Endothelial cell (in vitro differentiated cells): ENCODE results near the gene GFOD1. TPM values are rescaled to one million over a fixed set of nuclear protein-coding genes. Genes with fewer than 3 reads are reported as not detected.

ENCODE experiments used
- DNase-seq: peaks from one replicate; pipeline ENCODE4 v3.0.0; 2021; ENCODE audit warnings: low spot score
- H3K27ac Mint-ChIP-seq: one replicate; pipeline ENCODE4 v1.8.0; 2021; ENCODE audit warnings: mixed read lengths, inconsistent platforms; ENCODE audit not compliant: unreplicated experiment
- H3K27me3 Mint-ChIP-seq: one replicate; pipeline ENCODE4 v1.8.0; 2021; ENCODE audit warnings: mild to moderate bottlenecking, moderate library complexity, mixed read lengths, inconsistent platforms; ENCODE audit not compliant: unreplicated experiment
- H3K36me3 Mint-ChIP-seq: one replicate; pipeline ENCODE4 v1.8.0; 2021; ENCODE audit warnings: mild to moderate bottlenecking, low read depth, mixed read lengths, inconsistent platforms; ENCODE audit not compliant: unreplicated experiment
- H3K4me1 Mint-ChIP-seq: one replicate; pipeline ENCODE4 v1.8.0; 2021; ENCODE audit warnings: mild to moderate bottlenecking, mixed read lengths, inconsistent platforms; ENCODE audit not compliant: unreplicated experiment
- H3K4me3 Mint-ChIP-seq: one replicate; pipeline ENCODE4 v1.8.0; 2021; ENCODE audit warnings: mild to moderate bottlenecking, mixed read lengths, inconsistent platforms; ENCODE audit not compliant: unreplicated experiment
- H3K9me3 Mint-ChIP-seq: one replicate; pipeline ENCODE4 v1.8.0; 2021; ENCODE audit warnings: mixed read lengths, inconsistent platforms; ENCODE audit not compliant: unreplicated experiment
- CTCF ChIP-seq: fragments of 200-600 bp; sonication (generic); IDR thresholded peaks from one replicate; pipeline ENCODE4 v1.5.0; 2021; ENCODE audit warnings: antibody characterized with exemption; ENCODE audit not compliant: unreplicated experiment
- total RNA-seq: library from RNA; stranded (reverse); fragmentation: NEBNext Ultra II Directional; extraction: Animal tissue kit (Norgen Biotek cat#: 25700); gene quantifications from one replicate; pipeline ENCODE4 v1.2.1, GENCODE V29; 2021; ENCODE audit not compliant: unreplicated experiment

GFOD1 gene
- total RNA-seq, 1 donor from 2014 or later: 47.6 TPM

- no peaks in the 10 kb centered on the region for H3K9me3 Mint-ChIP-seq
- H3K36me3 Mint-ChIP-seq: no peaks in the 10 kb centered on the region
- H3K4me3 Mint-ChIP-seq: no peak overlapping the region
- peaks cover 3% of the 10 kb centered on the region for H3K27me3 Mint-ChIP-seq
- no peak overlapping the region for H3K27ac Mint-ChIP-seq
- H3K4me1 Mint-ChIP-seq: peaks cover 58% of the 10 kb centered on the region
- DNase-seq: no peak
- no peak for TF ChIP-seq CTCF
Observed at GRCh38 chr6:13526357-13526726, 38.9 kb upstream of the GFOD1 start.

- no peak overlapping the region for H3K4me3 Mint-ChIP-seq
- H3K27me3 Mint-ChIP-seq: peaks cover 3% of the 10 kb centered on the region
- no peak for DNase-seq
- no peak overlapping the region for H3K27ac Mint-ChIP-seq
- TF ChIP-seq CTCF: no peak
- H3K36me3 Mint-ChIP-seq: no peaks in the 10 kb centered on the region
- no peaks in the 10 kb centered on the region for H3K9me3 Mint-ChIP-seq
- H3K4me1 Mint-ChIP-seq: peaks cover 51% of the 10 kb centered on the region
Observed at GRCh38 chr6:13524801-13525508, 37.6 kb upstream of the GFOD1 start.

- H3K9me3 Mint-ChIP-seq: no peaks in the 10 kb centered on the region
- H3K36me3 Mint-ChIP-seq: peaks cover 4% of the 10 kb centered on the region
- H3K4me1 Mint-ChIP-seq: peaks cover 46% of the 10 kb centered on the region
- DNase-seq: no peak
- no peak overlapping the region for H3K27ac Mint-ChIP-seq
- TF ChIP-seq CTCF: no peak
- no peak overlapping the region for H3K4me3 Mint-ChIP-seq
- H3K27me3 Mint-ChIP-seq: peaks cover 3% of the 10 kb centered on the region
Observed at GRCh38 chr6:13523826-13524622, 36.6 kb upstream of the GFOD1 start.

GRCh38 chr6:13522656-13523055 is 35.3 kb upstream of the GFOD1 start:
- Mint-ChIP-seq H3K27ac (no peak overlapping the region), H3K27me3 (peaks cover 3% of the 10 kb centered on the region), H3K36me3 (peaks cover 4% of the 10 kb centered on the region), H3K9me3 (no peaks in the 10 kb centered on the region), H3K4me3 (no peak overlapping the region), H3K4me1 (peaks cover 35% of the 10 kb centered on the region)
- no peak for TF ChIP-seq CTCF
- no peak for DNase-seq

GRCh38 chr6:13519839-13520238 is 32.4 kb upstream of the GFOD1 start:
- H3K4me3 Mint-ChIP-seq: no peak overlapping the region
- H3K4me1 Mint-ChIP-seq: peaks cover 16% of the 10 kb centered on the region
- no peak for TF ChIP-seq CTCF

More at GRCh38 chr6:13519839-13520238, 32.4 kb upstream of the GFOD1 start:
- Mint-ChIP-seq H3K36me3 (peaks cover 4% of the 10 kb centered on the region), H3K9me3 (no peaks in the 10 kb centered on the region), H3K27me3 (no peaks in the 10 kb centered on the region), H3K27ac (no peak overlapping the region)
- no peak for DNase-seq
